HCT116 (cell line): ENCODE data around the gene KCNE1. TPM values are rescaled to one million over a fixed set of nuclear protein-coding genes. Genes with fewer than 3 reads are reported as not detected.

Experiments used
- ATAC-seq: fragments of 200-7000 bp; cut with Tn5 transposase; 2 replicates; pipeline ENCODE4 v1.9.1; 2020; ENCODE audit warnings: mild to moderate bottlenecking, moderate library complexity
- BruUV-seq: library from RNA; stranded (reverse); fragments of 400-500 nt; replicated peaks from 2 replicates; lab custom pipeline; 2021; lab: Mats Ljungman, UMichigan
- CTCF ChIA-PET: fragments of 300-600 bp; sonication (Branson Sonifier 250); formaldehyde crosslinking; loops from one replicate; lab custom pipeline; 2021; ENCODE audit warnings: antibody characterized with exemption; lab: Charles Lee
- POLR2A ChIA-PET: fragments of 300-600, 350-600 bp; sonication (Branson Sonifier 250); formaldehyde crosslinking; loops from one replicate; lab custom pipeline; 2021; ENCODE audit warnings: antibody characterized with exemption; lab: Charles Lee
- RAD21 ChIA-PET, 2 experiments: fragments of 300-600 bp; sonication (Branson Sonifier 250); formaldehyde crosslinking; loops; one replicate each; lab custom pipeline; 2023; ENCODE audit warnings: low total read pairs in 2 of 2; ENCODE audit not compliant: uncharacterized antibody in 2 of 2, unreplicated experiment in 2 of 2, low non-redundant PET in 1 of 2; lab: Charles Lee
- DNase-seq: peaks from one replicate; pipeline ENCODE4 v3.0.0-alpha.2; 2010; ENCODE audit warnings: low read depth, low spot score
- H2AFZ ChIP-seq: fragments of 200-600 bp; shearing (Covaris generic), sonication (generic); 2 replicates; pipeline ENCODE4 v1.6.1; 2017; ENCODE audit warnings: low read depth, mixed run types, mixed read lengths, antibody characterized with exemption, low read length; ENCODE audit not compliant: poor library complexity, severe bottlenecking
- H3K27ac ChIP-seq: 2 replicates; pipeline ENCODE4 v1.5.1; 2012; ENCODE audit warnings: low read depth, low read length
- H3K27me3 ChIP-seq: fragments of 200-600 bp; sonication (generic); 2 replicates; pipeline ENCODE4 v1.6.1; 2016; ENCODE audit warnings: mixed run types, low read length, mixed read lengths; ENCODE audit not compliant: insufficient read depth
- H3K36me3 ChIP-seq, 2 experiments: fragments of 200-500 bp in 1 of 2; fragments of 200-600 bp in 1 of 2; sonication (Bioruptor generic) in 1 of 2; sonication (generic) in 1 of 2; 2 replicates each; pipeline versions ENCODE4 v1.5.1 to v1.6.1; 2014 to 2016; ENCODE audit warnings: low read length in 2 of 2, inconsistent platforms in 1 of 2, mixed read lengths in 1 of 2, mixed run types in 1 of 2; ENCODE audit not compliant: insufficient read depth in 2 of 2, control insufficient read depth in 1 of 2
- H3K4me1 ChIP-seq, 2 experiments: fragments of 200-600 bp in 1 of 2; sonication (generic) in 1 of 2; 2 replicates each; pipeline versions ENCODE4 v1.5.1 to v1.6.1; 2012 to 2017; ENCODE audit warnings: low read length in 2 of 2, inconsistent platforms in 1 of 2, mild to moderate bottlenecking in 1 of 2, mixed read lengths in 1 of 2, mixed run types in 1 of 2, moderate library complexity in 1 of 2; ENCODE audit not compliant: insufficient read depth in 2 of 2, control insufficient read depth in 1 of 2
- H3K4me2 ChIP-seq: fragments of 200-600 bp; sonication (generic); 2 replicates; pipeline ENCODE4 v1.6.1; 2017; ENCODE audit warnings: mixed run types, low read length, mixed read lengths
- H3K4me3 ChIP-seq, 2 experiments: fragments of 200-600 bp in 1 of 2; sonication (generic) in 1 of 2; replicated peaks in 1 of 2; 2 replicates each; pipeline ENCODE4 v1.5.1; 2011 to 2016; ENCODE audit warnings: low read length in 2 of 2, control low read depth in 1 of 2, low read depth in 1 of 2, mild to moderate bottlenecking in 1 of 2, mixed read lengths in 1 of 2, mixed run types in 1 of 2
- H3K79me2 ChIP-seq: fragments of 200-600 bp; sonication (generic); 2 replicates; pipeline ENCODE4 v1.6.1; 2017; ENCODE audit warnings: mild to moderate bottlenecking, mixed run types, low read length, moderate library complexity, mixed read lengths; ENCODE audit not compliant: insufficient read depth
- H3K9ac ChIP-seq: fragments of 200-600 bp; sonication (generic); 2 replicates; pipeline ENCODE4 v1.6.1; 2016; ENCODE audit warnings: low read length, mixed read lengths
- H3K9me2 ChIP-seq: fragments of 200-600 bp; sonication (generic), shearing (Covaris generic); 2 replicates; pipeline ENCODE4 v1.6.1; 2017; ENCODE audit warnings: mixed run types, mild to moderate bottlenecking, moderate library complexity; ENCODE audit not compliant: insufficient read depth
- H3K9me3 ChIP-seq, 2 experiments: fragments of 200-500 bp in 1 of 2; fragments of 200-600 bp in 1 of 2; sonication (Bioruptor generic) in 1 of 2; sonication (generic) in 1 of 2; 2 replicates each; pipeline ENCODE4 v1.6.1; 2014 to 2017; ENCODE audit warnings: low read length in 2 of 2, mixed read lengths in 2 of 2, inconsistent platforms in 1 of 2, low read depth in 1 of 2, mild to moderate bottlenecking in 1 of 2, mixed run types in 1 of 2, moderate library complexity in 1 of 2; ENCODE audit not compliant: control insufficient read depth in 1 of 2, insufficient read depth in 1 of 2
- H4K20me1 ChIP-seq: fragments of 200-600 bp; sonication (generic), shearing (Covaris generic); 2 replicates; pipeline ENCODE4 v1.6.1; 2017; ENCODE audit warnings: mixed run types, mild to moderate bottlenecking, moderate library complexity; ENCODE audit not compliant: insufficient read depth
- ATF3 ChIP-seq: IDR thresholded peaks from 2 replicates; pipeline ENCODE4 v1.6.1; 2012
- CBX3 ChIP-seq: IDR thresholded peaks from 2 replicates; pipeline ENCODE4 v1.6.1; 2012; ENCODE audit warnings: low read depth
- CEBPB ChIP-seq: IDR thresholded peaks from 2 replicates; pipeline ENCODE4 v1.6.1; 2012; ENCODE audit warnings: low read depth
- EGR1 ChIP-seq: IDR thresholded peaks from 2 replicates; pipeline ENCODE4 v1.6.1; 2012; ENCODE audit warnings: low read depth
- ELF1 ChIP-seq: IDR thresholded peaks from 2 replicates; pipeline ENCODE4 v1.6.1; 2012; ENCODE audit warnings: low read depth, borderline replicate concordance
- EZH2 ChIP-seq: fragments of 200-600 bp; sonication (generic); IDR thresholded peaks from 2 replicates; pipeline ENCODE4 v1.6.1; 2017; ENCODE audit warnings: antibody characterized with exemption, mixed run types
- EZH2phosphoT487 ChIP-seq: fragments of 200-600 bp; IDR thresholded peaks from 2 replicates; pipeline ENCODE4 v1.6.1; 2018; ENCODE audit warnings: antibody characterized with exemption, borderline replicate concordance
- FOSL1 ChIP-seq: IDR thresholded peaks from 2 replicates; pipeline ENCODE4 v1.6.1; 2012; ENCODE audit warnings: low read depth
- JUND ChIP-seq: IDR thresholded peaks from 2 replicates; pipeline ENCODE4 v1.6.1; 2012
- MAX ChIP-seq: IDR thresholded peaks from 2 replicates; pipeline ENCODE4 v1.6.1; 2012
- POLR2A ChIP-seq: IDR thresholded peaks from 2 replicates; pipeline ENCODE4 v1.7.0; 2011; ENCODE audit warnings: borderline replicate concordance; ENCODE audit not compliant: insufficient read depth, insufficient read length; ENCODE audit errors: extremely low read depth
- POLR2AphosphoS5 ChIP-seq: IDR thresholded peaks from 2 replicates; pipeline ENCODE4 v1.6.1; 2011; ENCODE audit warnings: mild to moderate bottlenecking, low read depth, low read length, moderate library complexity
- RAD21 ChIP-seq: IDR thresholded peaks from 2 replicates; pipeline ENCODE4 v1.6.1; 2012; ENCODE audit warnings: low read depth, mild to moderate bottlenecking
- SIN3A ChIP-seq: IDR thresholded peaks from 2 replicates; pipeline ENCODE4 v1.6.1; 2012; ENCODE audit warnings: low read depth
- SP1 ChIP-seq: IDR thresholded peaks from 2 replicates; pipeline ENCODE4 v1.6.1; 2012; ENCODE audit warnings: low read depth
- SRF ChIP-seq: IDR thresholded peaks from 2 replicates; pipeline ENCODE4 v1.6.1; 2012; ENCODE audit warnings: low read depth
- TCF7L2 ChIP-seq: IDR thresholded peaks from 2 replicates; pipeline ENCODE4 v1.7.0; 2011; ENCODE audit warnings: borderline replicate concordance, inconsistent platforms; ENCODE audit not compliant: insufficient read depth, insufficient read length; ENCODE audit errors: extremely low read depth
- ZBTB33 ChIP-seq: IDR thresholded peaks from 2 replicates; pipeline ENCODE4 v1.6.1; 2011; ENCODE audit warnings: mild to moderate bottlenecking, low read length, moderate library complexity; ENCODE audit not compliant: insufficient replicate concordance; ENCODE audit errors: extremely low read depth
- ZFX ChIP-seq: fragments of 450-650 bp; IDR thresholded peaks from 2 replicates; pipeline ENCODE4 v1.6.1; 2017
- ZNF274 ChIP-seq: fragments of 200-500 bp; sonication (Bioruptor generic); IDR thresholded peaks from 2 replicates; pipeline ENCODE4 v1.6.1; 2014; ENCODE audit warnings: mild to moderate bottlenecking, low read depth, low read length, inconsistent platforms
- intact Hi-C: fragments of 100-400 bp; cut with micrococcal nuclease; formaldehyde crosslinking; loops from 2 replicates; pipeline ENCODE4 v1.10.0; 2022
- total RNA-seq: library from RNA; stranded (reverse); gene quantifications from one replicate; pipeline ENCODE4 v1.2.1, GENCODE V29; 2021; ENCODE audit not compliant: unreplicated experiment
- TF ChIP-seq, protein P1 (sequence below), 3 experiments: fragments of 200-600 bp in 1 of 3; sonication (generic) in 1 of 3; IDR thresholded peaks in 2 of 3; conservative IDR thresholded peaks in 1 of 3; 2 replicates each; pipeline ENCODE4 v1.5.1; 2012 to 2017; ENCODE audit warnings: low read depth in 2 of 3, low read length in 2 of 3, antibody characterized with exemption in 1 of 3, borderline replicate concordance in 1 of 3, control low read depth in 1 of 3, mild to moderate bottlenecking in 1 of 3, mixed read lengths in 1 of 3, mixed run types in 1 of 3, moderate library complexity in 1 of 3; ENCODE audit not compliant: insufficient read depth in 1 of 3
- TF ChIP-seq, protein P2 (sequence below): IDR thresholded peaks from 2 replicates; pipeline ENCODE4 v1.6.1; 2012; ENCODE audit warnings: low read depth

KCNE1 gene
- total RNA-seq, 1 experiment from 2014 or later: not detected

GRCh38 chr21:34544032-34544496 is 32.1 kb upstream of the KCNE1 start:
- no peak overlapping the region for H3K27ac ChIP-seq
- TF ChIP-seq POLR2A: no peak
- TF ChIP-seq SP1: no peak
- no peak for TF ChIP-seq SIN3A
- no peak for TF ChIP-seq ATF3
- TF ChIP-seq ZBTB33: no peak
- no peak for TF ChIP-seq EZH2phosphoT487
- TF ChIP-seq, protein P1, sequence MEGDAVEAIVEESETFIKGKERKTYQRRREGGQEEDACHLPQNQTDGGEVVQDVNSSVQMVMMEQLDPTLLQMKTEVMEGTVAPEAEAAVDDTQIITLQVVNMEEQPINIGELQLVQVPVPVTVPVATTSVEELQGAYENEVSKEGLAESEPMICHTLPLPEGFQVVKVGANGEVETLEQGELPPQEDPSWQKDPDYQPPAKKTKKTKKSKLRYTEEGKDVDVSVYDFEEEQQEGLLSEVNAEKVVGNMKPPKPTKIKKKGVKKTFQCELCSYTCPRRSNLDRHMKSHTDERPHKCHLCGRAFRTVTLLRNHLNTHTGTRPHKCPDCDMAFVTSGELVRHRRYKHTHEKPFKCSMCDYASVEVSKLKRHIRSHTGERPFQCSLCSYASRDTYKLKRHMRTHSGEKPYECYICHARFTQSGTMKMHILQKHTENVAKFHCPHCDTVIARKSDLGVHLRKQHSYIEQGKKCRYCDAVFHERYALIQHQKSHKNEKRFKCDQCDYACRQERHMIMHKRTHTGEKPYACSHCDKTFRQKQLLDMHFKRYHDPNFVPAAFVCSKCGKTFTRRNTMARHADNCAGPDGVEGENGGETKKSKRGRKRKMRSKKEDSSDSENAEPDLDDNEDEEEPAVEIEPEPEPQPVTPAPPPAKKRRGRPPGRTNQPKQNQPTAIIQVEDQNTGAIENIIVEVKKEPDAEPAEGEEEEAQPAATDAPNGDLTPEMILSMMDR (IDR thresholded peaks at IDR 0.05 in 2 of 3, conservative IDR thresholded peaks at IDR 0.05 in 1 of 3; ENCODE audit: borderline replicate concordance in 1 of 3, insufficient read depth in 1 of 3, low read depth in 2 of 3, low read length in 2 of 3): peak in 2 of 3 experiments; percentile 72 to 80; a peak in 4 of 6 replicates
- TF ChIP-seq ZNF274: no peak
- TF ChIP-seq EZH2: no peak
- TF ChIP-seq JUND: no peak
- peak; percentile 32; the same call in 1 of the 2 replicates for TF ChIP-seq RAD21
- TF ChIP-seq MAX: no peak
- TF ChIP-seq FOSL1: no peak
- TF ChIP-seq CBX3: peak; percentile 38; the same call in 1 of the 2 replicates
- TF ChIP-seq EGR1: no peak
- TF ChIP-seq CEBPB: no peak
- no peak for TF ChIP-seq ELF1
- TF ChIP-seq, protein P2, sequence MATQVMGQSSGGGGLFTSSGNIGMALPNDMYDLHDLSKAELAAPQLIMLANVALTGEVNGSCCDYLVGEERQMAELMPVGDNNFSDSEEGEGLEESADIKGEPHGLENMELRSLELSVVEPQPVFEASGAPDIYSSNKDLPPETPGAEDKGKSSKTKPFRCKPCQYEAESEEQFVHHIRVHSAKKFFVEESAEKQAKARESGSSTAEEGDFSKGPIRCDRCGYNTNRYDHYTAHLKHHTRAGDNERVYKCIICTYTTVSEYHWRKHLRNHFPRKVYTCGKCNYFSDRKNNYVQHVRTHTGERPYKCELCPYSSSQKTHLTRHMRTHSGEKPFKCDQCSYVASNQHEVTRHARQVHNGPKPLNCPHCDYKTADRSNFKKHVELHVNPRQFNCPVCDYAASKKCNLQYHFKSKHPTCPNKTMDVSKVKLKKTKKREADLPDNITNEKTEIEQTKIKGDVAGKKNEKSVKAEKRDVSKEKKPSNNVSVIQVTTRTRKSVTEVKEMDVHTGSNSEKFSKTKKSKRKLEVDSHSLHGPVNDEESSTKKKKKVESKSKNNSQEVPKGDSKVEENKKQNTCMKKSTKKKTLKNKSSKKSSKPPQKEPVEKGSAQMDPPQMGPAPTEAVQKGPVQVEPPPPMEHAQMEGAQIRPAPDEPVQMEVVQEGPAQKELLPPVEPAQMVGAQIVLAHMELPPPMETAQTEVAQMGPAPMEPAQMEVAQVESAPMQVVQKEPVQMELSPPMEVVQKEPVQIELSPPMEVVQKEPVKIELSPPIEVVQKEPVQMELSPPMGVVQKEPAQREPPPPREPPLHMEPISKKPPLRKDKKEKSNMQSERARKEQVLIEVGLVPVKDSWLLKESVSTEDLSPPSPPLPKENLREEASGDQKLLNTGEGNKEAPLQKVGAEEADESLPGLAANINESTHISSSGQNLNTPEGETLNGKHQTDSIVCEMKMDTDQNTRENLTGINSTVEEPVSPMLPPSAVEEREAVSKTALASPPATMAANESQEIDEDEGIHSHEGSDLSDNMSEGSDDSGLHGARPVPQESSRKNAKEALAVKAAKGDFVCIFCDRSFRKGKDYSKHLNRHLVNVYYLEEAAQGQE: no peak
- peak; percentile 41 for TF ChIP-seq POLR2AphosphoS5
- TF ChIP-seq TCF7L2: no peak
- no peak for TF ChIP-seq SRF
- no peak for TF ChIP-seq ZFX

More at GRCh38 chr21:34544032-34544496, 32.1 kb upstream of the KCNE1 start:
- Histone ChIP-seq H3K4me1 (peaks cover 17 to 31% of the 10 kb centered on the region in 2 experiments), H3K4me2 (0 out of 2 replicates have a peak overlapping the region, but pooled peaks have one; percentile 6), H2AFZ (no peak overlapping the region), H4K20me1 (no peaks in the 10 kb centered on the region), H3K79me2 (no peaks in the 10 kb centered on the region), H3K9ac (no peak overlapping the region), H3K9me2 (no peaks in the 10 kb centered on the region), H3K27me3 (no peaks in the 10 kb centered on the region), H3K36me3 (no peaks in the 10 kb centered on the region), H3K4me3 (no peak overlapping the region), H3K9me3 (no peaks in the 10 kb centered on the region)
- ATAC-seq (peak; percentile 89), DNase-seq (peak; percentile 80)
- CTCF ChIA-PET: interaction anchor here (1.0 to 1.7 kb wide), 5 partner anchors 10 to 38 kb away, joined by 3 to 6 read pairs (median 4); no protein-coding TSS in a partner anchor
- intact Hi-C loops: no loop called here
- POLR2A ChIA-PET: no interaction called here
- RAD21 ChIA-PET: no interaction called here
- BruUV-seq: no TSS peak
